Measurements from ENCODE around the gene DEF6.

DNA sequence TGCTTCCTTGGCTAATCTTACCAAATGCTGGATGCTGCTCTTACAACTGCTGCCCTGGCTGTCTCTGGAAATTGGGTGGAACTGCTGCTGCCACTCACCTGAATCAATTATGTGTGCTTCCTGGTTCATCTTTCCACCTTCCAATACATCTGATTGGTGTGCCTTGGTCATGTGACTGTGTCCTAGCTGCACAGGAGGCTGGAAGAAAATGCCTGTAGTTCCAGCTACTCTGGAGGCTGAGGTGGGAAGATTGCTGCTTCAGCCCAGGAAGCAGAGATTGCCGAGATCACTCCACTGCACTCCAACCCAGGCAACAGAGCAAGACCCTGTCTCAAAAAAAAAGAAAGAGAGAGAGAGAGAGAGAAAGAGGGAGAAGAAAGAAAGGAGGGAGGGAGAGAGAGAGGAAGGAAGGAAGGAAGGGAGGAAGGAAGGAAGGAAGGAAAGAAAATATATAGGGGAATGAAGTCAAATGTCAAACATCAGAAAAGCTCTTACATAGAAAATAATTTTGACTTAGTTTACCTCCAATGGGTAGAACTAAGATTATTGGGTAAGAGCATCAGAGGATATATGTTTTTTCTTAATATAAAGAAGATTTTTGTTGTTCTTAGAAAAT lies 30.6 kb downstream of the DEF6 start:
- TF ChIP-seq, protein P1, sequence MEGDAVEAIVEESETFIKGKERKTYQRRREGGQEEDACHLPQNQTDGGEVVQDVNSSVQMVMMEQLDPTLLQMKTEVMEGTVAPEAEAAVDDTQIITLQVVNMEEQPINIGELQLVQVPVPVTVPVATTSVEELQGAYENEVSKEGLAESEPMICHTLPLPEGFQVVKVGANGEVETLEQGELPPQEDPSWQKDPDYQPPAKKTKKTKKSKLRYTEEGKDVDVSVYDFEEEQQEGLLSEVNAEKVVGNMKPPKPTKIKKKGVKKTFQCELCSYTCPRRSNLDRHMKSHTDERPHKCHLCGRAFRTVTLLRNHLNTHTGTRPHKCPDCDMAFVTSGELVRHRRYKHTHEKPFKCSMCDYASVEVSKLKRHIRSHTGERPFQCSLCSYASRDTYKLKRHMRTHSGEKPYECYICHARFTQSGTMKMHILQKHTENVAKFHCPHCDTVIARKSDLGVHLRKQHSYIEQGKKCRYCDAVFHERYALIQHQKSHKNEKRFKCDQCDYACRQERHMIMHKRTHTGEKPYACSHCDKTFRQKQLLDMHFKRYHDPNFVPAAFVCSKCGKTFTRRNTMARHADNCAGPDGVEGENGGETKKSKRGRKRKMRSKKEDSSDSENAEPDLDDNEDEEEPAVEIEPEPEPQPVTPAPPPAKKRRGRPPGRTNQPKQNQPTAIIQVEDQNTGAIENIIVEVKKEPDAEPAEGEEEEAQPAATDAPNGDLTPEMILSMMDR (IDR thresholded peaks at IDR 0.05): no peak
- no peak for TF ChIP-seq EZH2 (IDR thresholded peaks at IDR 0.05)
- TF ChIP-seq EZH2phosphoT487 (IDR thresholded peaks at IDR 0.05): no peak

Measured in neural progenitor cell (in vitro differentiated cells).